HG03342 (cell line): Measurements from ENCODE around the gene PRPF40B.
A peak's percentile ranks its signal among the peaks of the same experiment; 100 is the strongest.

ENCODE experiments used
- ATAC-seq: cut with Tn5 transposase; IDR thresholded peaks from one replicate; pipeline ENCODE4 v1.9.1; 2021; ENCODE audit warnings: mild to moderate bottlenecking, moderate library complexity; ENCODE audit not compliant: unreplicated experiment

PRPF40B gene

DNA sequence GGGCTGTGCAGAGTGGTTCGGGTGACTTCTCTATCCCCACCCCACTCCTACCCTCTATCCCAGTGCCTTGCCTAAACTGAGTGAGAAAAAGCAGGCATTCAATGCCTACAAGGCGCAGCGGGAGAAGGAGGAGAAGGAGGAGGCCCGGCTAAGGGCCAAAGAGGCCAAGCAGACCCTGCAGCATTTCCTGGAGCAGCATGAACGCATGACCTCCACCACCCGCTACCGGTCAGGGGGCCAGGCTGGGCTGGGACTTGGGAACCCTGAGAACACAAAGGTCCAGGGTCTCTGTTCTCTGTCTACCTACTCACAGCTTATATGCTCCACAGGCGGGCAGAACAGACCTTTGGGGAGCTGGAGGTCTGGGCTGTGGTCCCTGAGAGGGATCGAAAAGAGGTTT lies 11.7 kb downstream of the PRPF40B start:
- no peak for ATAC-seq

DNA sequence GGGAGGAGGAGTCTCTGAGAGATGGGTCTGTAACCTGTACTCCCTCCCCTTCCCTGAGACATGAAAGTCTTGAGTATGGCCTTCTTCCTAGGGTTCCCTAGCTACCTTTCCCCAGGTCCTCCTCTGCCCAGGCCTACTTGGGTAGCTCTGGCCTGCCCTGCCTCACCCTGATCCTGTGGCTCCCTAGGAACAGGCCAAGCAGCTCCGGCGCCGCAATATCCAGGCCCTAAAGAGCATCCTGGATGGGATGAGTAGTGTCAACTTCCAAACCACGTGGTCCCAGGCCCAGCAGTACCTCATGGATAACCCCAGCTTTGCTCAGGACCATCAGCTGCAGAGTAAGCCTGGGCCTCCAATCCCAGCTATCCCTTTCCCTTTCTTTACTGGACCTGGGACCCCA lies 12.3 kb downstream of the PRPF40B start:
- ATAC-seq, result no peak

DNA sequence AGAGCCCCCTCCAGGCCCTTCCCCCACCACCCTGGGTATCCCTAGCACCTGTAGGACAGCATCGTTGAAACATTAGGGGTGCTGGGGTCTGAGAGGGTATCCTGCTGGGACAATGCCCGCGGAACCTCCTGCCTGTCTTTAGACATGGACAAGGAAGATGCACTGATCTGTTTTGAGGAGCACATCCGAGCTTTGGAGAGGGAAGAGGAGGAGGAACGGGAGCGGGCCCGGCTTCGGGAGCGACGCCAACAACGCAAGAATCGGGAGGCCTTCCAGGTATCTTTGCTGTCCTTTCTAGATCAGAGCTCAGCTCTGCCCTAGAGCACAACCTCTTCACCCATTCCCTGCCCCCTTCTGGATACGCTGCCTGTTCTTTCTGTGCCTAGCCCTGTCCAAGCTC lies 13.2 kb downstream of the PRPF40B start:
- no peak for ATAC-seq

DNA sequence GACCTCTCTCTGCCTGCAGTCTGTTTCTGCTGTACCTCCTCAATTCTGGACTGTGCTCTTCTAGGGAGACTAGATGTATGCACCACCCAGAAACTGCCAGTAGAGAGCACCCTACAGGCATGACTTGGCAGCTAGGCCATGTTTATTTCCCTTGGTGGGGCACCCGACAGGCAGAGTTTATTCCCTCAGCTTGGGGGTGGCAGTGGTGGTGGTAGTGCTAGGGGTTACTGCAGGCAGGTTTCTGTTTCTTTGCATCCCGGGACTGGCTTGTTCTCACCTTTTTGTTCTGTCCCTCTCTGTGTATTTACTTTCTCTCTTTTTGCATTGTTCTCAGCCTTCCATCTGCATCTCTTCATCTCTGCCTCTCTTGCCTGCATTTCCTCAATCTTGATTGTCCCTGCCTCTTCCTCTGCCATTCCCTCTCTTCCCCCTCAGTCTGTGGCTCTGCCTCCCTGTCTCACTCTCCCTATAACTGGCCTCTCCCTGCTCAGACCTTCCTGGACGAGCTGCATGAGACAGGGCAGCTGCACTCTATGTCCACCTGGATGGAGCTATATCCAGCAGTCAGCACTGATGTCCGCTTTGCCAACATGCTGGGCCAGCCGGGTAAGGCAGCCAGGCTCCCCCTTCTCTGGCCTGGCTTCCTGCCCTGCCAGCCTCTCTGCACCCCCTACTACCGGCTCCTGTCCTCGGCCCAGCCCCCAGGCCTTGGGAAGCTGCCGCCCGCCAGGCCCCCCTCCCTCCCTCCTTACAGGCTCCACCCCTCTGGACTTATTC lies 13.8 kb downstream of the PRPF40B start:
- peak; percentile 54 for ATAC-seq

DNA sequence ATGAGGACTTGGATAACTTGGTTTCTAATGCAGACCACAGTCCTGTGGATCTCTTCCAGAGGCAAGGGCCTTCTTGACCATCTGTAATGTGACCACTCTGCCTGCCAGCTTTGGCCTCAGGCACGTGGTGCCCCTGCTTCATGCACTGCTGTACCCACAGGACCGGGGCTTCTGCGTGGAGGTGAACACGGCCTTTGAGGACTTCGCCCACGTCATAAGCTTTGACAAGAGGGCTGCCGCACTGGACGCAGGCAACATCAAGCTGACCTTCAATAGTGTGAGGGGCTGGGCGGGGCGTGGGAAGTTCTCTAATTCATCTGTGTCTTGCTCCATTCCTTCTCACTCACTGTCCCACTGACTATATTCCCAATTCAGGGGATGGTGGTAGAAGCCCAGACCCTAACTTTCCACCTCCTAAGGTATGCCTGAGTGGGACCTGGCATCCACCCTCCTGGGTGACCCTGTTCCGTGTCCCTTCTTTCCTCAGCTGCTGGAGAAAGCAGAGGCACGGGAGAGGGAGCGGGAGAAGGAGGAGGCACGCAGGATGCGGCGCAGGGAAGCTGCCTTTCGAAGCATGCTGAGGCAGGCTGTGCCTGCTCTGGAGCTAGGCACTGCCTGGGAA lies 18.5 kb downstream of the PRPF40B start:
- no peak for ATAC-seq

DNA sequence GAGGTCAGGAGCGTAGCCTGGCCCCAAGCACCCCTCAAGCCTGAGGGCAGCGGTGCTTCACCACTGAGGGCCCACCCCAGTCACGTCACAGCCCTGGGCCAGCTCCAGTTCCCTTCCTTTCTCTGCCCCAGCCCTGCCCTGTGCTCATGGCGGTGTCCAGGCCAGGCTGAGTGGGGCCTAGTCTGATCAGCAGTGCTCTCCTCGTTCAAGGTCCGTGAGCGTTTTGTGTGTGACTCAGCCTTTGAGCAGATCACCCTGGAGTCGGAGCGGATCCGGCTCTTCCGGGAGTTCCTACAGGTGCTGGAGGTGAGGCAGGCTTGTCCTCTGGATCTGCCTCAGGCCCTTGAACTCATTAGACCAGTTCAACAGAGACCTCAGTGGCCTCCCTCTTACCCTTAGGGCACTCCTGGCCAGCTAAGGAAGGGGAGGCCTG lies 19.0 kb downstream of the PRPF40B start:
- ATAC-seq, result no peak

DNA sequence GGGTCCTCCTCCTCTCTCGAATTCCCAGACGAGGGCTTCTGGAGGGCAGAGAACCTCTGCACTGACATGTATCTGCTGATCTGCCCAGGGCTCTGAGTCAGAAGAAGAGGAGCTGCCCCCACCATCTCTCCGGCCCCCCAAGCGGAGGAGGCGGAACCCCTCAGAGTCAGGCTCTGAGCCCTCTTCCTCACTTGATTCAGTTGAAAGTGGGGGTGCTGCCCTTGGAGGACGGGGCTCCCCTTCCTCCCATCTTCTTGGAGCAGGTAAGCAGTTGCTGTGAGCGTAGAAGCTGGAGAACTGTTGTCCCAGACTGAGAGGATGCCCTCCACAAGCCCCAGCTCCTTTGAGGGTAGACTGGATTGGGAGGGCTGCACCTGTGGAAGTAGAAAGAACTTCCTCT lies 19.8 kb downstream of the PRPF40B start:
- no peak for ATAC-seq

DNA sequence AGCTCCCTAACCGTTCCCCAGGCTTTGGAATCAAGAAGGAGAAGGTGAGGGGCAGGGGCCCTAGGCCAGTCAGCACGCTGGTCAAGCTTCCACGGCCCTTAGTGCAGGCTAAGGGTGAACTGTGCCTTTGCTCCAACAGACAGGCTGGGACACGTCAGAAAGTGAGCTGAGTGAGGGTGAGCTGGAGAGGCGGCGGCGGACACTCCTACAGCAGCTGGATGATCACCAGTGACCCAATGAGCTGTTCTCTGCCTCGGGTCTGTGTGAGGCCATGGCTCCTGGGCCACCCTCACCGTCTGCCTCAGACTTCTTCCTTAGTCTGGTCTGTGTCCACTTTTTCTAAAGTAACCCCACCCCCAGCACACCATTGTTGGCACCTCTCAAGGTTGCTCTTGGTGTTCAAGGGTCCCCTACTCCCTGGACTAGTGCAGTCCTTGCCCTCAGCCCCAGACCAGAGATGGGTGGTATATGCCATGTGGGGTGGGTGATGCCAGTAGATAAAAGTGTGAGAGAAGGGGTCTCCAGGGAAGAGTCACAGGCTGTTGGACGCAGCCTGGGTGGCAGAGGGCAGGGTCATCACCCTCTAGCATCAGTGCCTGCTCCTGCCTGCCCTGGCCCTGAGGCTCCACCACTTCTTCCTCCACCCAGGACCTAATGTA lies 20.7 kb downstream of the PRPF40B start:
- ATAC-seq, result no peak

DNA sequence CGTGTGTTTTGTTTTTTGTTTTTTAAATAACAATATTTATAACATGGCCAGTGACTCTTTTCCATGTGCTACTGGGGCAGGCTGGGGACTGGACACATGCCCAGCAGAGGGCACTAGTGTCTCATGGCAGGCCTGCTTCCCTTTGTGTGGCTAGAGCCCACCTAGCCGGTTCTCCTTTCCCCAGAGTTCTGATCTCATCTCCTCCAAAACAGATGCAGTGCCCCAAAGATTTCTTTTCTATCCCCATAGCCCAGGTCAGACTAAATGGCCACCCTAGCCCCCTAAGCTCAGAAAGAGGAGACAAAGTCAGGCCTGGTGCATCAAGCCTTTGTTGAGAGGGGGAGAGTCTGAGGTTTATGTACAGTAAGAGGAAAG lies 21.2 kb downstream of the PRPF40B start:
- ATAC-seq, result no peak

DNA sequence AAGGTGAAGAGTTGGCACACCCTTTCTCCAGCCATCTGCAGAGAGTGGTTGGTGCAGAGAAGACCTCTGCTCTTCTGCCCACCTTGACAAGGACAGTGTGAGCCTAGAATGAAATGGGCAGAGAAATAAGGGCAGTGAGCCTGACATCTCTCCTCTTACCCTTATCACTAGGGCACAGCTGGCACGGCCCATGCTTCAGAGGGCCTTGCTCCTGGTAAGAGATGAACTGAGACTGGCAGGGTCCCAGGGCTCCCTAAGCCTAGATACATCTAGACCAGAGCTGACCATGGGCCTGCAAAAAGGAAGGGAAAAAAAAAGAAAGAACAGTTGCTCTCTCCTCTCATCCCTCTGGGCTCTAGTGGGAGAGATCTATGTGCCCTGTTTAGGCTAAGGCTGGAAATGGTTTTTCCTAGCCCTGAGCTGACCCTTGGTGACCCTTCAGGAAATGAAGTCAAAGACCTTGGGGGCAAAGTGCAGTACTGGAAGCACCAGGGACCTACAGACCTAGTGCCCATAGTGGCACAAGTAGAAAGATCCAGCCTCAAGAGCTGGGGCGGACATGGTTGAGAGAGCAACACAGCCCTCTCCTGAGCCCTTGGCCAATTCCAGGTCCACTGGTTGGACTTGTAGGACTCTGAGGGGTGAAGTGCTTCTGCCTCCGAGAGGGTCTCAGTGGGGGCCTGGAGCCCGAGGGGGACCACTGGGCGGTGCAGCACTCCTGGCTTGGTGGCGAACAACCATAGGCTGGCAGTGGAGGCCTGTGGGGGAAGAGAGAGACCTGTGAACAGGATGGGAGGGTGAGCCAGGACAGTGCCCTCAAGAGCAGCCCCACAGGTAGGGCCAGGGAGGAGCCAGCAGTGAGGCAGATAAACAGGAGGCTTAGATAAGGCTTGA lies 22.0 kb downstream of the PRPF40B start:
- no peak for ATAC-seq

DNA sequence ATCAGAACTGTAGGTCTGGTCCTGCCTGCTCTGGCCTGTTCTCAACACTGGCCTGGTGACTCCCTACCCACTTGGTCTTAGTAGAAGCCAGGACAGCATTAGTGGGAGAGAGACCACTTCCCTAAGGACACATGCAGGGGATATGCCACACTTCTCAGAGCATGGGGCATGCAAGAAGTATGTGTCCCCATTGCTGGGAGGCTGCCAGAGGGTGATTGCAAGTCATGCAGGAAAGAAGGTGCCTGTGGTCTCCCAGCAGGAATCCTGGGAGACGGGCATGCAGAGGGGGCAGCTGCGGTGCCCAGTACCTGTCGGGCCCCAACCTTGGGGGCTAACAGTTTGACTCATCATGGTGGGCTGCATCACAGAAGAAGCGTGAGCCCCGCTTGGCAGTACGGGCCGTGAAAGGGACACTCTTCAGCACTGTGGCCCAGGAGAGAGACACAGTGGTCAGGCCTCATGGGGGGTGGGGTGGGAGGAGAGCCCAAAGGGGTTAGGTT lies 23.0 kb downstream of the PRPF40B start:
- ATAC-seq, result no peak

DNA sequence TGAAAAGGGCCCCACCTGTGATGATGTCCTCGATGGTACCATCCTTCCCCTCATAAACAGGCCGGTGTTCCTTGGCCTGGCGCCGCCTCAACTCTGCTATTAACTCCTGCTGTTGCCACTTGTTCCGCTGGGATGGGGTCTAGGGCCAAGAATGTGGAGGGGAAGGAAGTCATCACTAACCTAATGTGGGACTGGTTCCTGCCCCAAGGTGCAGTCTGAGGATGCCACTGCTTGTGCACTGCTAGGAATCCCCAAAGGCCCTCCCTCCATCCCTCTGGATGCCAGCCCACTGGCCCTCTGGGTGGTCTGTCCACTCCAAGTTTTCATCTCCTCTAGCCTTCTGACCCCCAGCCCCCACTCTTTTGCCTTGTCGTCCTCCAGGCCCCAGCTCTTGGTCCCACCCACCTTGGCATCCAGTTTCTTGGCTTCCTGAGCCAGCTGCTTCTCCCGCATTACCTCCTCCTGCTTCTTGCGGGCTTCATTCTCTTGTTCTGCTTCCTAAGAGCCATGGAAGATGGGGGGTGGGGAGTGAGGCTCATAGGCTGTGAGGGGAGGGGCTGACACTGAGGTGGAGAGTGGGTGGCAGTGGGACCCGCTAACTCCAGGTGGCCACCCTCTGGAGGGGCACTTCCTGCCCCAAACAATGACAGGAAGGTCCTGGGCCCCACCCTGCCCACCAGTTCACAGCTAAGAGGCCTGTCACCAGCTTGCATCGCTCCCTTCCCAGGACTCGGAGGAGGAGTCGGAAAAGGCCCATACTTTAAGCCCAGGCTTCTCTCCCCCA lies 23.7 kb downstream of the PRPF40B start:
- ATAC-seq, result no peak

DNA sequence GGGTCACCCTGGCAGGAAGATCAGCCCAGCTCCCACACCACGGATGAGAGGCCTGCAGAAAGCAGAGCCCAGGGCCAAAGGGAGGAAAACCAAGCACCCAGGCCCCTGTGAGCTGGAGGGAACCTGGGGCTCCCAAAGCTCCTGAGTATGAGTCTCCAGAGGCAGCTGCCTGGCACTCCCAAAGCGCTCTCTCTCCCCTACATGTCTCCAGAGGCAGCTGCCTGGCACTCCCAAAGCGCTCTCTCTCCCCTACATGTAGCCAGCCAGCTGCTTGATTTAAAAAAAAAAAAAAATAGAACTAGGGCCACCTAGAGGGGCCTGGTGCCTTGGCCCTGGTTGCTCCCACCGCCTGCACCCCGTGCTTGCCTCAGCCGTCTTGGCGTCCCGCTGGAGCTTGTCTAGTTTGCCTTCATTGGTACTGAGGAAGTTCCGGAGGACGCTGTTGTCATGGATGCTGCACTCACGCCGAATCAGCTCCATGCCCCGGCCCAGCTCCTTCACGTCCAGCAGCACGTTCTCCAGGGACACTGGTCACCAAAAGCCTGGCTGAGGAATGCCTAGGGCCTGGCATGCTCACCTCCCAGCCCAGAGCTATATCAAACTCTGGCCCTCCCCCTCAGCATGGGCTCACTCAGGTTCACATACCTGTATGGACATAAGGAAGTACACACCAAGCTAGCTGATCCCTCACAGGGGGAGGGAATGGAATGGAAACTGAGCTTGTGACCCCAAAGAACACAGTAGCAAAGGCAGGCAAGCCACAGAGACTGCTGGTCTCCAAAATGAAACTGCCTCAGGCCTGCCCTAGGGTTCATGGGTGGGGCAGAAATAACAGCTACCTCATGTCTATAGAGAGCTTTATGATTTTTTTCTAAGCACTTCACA lies 24.7 kb downstream of the PRPF40B start:
- no peak for ATAC-seq

DNA sequence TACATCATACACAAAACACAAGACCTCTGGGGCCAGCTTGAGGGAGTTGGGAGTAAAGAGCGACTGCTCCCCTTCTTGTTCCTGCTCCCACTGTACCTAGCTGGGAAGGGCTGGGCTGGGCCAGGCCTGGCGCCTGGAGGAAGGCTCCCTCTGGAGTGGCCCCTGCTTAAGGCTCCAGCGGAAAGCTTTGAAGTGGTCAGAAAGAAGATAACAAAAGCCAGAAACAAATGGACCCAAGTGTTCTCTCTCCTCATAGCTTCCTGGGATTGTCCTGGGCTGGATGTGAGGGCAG lies 25.3 kb downstream of the PRPF40B start:
- ATAC-seq, result no peak

DNA sequence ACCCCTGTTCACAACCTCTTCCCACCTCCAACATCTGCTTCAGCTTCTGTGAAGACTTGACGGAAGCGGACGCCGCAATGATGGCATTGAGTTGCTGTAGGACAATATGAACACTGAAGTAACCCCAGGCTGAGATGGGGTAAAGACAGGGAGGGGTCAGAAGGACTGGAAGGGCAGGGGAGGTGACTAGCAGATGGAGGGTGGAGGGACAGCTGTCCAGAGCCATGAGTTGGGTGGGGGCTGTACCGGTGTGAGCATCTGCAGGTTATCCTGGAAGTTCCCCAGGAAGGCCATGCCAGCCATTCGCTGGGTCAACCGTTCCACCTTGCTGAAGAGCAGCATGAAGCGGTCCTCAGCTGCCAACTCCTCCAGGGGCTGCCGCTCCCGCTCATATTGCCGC lies 26.1 kb downstream of the PRPF40B start:
- ATAC-seq, result no peak

DNA sequence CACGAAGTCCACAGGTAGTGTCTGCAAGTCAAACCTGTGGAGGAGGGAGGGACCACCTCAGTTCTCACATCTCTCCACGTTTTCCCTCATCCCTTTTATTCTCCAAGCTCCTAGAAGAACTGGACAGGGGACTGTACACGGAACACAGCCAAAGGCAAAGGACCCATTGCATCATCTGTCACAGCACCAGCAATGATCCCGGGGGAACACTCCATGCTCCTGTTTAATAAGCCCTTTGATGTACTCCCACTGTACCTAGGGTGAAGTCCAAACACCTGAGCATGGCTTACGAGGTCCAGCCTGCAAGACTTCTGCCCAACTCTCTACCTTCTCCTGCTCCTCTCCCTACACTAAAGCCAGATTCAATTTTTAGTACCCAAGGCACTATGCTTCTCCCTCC lies 26.5 kb downstream of the PRPF40B start:
- no peak for ATAC-seq

DNA sequence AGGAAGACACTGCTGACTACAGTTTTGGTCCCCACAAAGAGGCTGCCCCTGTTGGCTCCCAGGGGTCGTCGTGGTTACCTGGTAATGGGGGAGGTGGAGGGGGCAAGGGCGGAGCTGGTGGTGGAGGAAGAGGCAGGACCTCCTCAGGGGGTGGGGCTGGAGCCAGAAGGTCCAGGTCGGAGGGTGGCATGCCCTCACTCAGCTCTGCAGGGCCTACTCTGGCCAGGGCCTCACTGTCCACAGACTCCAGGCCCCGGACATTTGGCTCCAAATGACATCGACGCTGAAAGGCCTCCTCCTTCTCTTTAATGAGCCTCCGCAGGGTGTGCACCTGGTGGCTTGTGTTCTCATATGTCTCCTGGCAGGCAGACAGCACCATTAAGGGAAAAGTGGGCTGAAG lies 28.5 kb downstream of the PRPF40B start:
- no peak for ATAC-seq

DNA sequence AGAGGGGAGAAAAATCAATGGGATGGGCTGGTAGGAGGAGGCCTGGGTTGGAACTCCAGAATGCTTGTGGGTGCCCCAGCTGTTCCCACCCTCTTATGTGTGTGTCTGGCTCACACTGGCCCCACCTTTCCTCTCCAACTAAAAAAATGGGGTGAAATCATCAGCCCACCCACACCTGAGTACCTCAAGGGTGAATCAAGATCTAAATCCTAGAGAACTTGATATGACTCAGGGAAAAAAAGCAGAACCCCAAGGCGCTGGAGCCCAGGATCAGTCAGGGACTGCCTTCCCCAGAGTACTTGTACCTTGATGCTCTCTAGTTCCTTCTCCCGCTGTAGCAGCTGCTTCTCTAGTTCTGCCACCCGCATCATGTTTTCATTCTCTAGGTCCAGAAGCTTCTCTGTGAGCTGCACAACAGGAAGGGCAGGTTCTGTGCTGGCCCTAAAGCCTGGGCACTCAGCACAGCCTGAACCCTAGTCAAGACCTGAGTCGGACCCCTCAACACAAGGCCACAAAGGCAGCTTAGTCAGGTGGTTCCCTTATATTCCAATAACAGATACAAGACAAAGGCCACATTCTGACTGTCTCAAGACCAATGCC lies 29.7 kb downstream of the PRPF40B start:
- ATAC-seq, result no peak

DNA sequence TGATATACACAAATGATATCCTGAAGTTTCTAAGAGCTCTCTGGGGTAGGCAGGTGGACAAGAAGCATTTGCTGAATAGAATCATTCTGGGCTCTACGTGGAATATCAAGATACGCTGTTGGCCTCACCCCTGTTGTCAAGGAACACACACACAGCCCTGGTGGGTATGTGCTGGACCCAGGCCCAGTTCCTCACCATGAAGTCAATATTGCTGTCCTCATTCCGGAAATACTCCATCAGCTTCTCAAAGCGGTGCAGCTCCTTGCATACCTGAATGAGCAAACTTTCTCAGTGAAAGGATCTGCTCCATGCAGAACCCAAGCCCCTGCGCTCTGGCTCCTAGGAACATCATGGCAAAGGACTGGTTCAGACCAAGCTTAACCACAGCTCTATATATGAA lies 31.4 kb downstream of the PRPF40B start:
- ATAC-seq, result no peak
